Dedifferentiated amniotic fluid mesenchymal stem cell (primary cell): ENCODE measurements around the gene SPSB2.
"Not testable (repeated sequence)": the region's sequence is repeated elsewhere in the genome, so short reads cannot be mapped to it uniquely, and the experiment has no call there.

ENCODE experiments used
- DNase-seq: peaks from one replicate; pipeline ENCODE4 v3.0.0-alpha.2; 2016; ENCODE audit errors: extremely low spot score

Gene SPSB2

GRCh38 chr12:6899837-6900519, 26.9 kb upstream of the SPSB2 start:
- no peak for DNase-seq

- DNase-seq: no peak
Observed at GRCh38 chr12:6899427-6899826, 26.3 kb upstream of the SPSB2 start.

- DNase-seq: no peak
Observed at GRCh38 chr12:6896846-6897435, 23.8 kb upstream of the SPSB2 start.

DNA sequence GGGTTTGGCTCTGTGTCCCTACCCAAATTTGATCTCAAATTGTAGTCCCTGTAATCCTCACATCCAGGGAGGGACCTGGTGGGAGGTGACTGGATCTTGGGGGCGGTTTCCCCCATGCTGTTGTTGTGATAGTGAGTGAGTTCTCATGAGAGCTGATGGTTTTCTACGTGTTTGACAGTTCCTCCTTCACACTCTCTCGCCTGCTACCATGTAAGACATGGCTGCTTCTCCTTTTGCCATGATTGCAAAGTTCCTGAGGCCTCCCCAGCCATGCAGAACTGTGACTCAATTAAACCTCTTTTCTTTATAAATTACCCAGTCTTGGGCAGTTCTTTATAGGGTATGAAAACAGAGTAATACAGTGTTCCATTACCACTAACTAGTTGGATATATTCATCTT, 21.2 kb upstream of the SPSB2 start:
- no peak for DNase-seq

DNA sequence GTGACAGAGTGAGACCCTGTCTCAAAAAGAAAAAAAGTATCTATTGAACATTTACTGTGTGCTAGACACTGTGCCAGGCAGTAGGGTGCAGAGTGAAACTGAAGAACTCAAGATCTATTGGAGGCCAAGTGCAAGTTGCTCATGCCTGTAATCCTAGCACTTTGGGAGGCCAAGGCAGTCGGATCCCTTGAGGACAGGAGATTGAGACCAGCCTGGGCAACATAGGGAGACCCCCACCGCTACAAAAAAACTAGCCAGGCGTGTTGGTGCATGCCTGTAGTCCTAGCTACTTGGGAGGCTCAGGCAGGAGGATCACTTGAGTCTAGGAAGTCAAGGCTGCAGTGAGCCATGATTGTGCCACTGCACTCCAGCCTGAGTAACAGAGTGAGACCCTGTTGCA, 19.6 kb upstream of the SPSB2 start:
- not testable (repeated sequence) for DNase-seq

DNA sequence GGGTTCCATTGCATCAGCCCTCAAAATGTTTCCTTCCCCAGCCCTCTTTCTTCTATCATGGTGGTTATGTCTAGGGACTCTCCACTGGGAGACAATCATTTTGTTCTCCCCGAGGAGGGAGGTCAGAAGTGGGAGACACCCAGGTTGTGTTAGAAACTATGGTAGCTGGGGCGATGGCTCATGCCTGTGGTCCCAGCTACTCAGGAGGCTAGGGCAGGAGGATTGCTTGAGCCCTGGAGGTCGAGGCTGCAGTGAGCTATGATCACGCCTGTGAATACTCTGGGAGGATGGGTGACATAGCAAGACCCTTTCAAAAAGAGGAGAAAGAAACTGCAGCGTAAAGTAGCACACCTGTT, 18.5 kb upstream of the SPSB2 start:
- DNase-seq: no peak

DNA sequence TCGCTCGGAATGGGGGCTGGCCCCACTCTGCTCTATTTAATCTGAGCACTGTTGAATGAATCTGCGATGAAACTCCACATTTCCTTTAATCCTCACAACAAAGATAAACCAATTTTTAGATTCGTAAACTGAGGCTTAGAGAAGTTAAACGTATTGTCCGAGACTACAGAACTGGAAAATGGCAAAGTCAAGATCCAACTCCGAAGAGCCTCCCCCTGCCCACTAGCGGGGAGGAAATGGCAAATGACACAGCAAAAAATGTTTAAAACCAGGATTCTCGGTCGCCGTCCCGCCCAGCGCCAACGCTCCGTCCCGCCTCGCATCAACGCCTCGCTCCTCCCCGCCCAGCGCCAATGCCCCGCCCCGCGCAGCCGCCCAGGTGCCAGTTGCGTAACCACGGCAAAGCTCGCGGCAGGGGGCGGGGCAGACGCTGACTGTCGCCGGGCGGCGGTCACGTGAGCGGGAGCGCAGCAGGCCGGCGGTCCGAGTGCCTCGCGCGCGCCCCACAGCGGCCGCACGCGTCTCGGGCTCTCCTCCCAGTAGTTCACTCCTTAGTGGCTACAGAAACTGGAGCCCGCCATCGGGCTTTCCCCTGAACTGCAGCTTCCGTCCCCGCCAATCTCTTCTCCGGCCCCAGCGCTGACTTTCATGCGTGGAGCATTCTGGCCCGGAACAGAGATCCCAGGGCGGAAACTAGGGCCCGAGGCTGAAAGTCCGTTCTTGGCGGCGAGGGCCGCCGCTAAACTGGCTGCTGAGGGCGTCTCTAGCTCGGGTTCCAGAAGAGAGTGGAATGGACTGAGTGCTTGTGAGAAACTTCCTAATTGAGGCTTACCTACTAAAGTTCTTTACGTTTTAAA, 17.9 kb upstream of the SPSB2 start:
- DNase-seq: peak; percentile 94

GRCh38 chr12:6889775-6890573, 16.9 kb upstream of the SPSB2 start:
- not testable (repeated sequence) for DNase-seq

GRCh38 chr12:6888794-6889193, 15.7 kb upstream of the SPSB2 start:
- not testable (repeated sequence) for DNase-seq

DNA sequence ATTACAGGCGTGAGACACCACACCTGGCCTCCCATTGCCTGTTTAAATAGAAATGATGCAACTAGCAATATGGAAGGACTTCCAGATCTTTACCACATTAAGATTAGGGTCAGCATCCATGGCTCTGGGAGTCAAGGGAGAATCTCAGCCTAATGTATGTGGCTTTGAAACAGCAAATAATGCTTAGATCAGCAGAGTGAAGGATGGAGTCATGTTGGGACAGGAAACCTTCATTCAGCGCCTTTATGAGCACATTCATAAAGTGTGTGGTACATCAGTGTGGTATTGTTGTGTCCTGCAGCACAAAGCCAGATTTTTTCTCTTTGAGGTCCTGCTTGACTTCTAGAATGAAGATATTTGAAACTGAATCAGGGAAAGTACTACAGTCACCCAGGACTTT, 15.3 kb upstream of the SPSB2 start:
- no peak for DNase-seq

GRCh38 chr12:6887460-6887859, 14.4 kb upstream of the SPSB2 start:
- no peak for DNase-seq

DNA sequence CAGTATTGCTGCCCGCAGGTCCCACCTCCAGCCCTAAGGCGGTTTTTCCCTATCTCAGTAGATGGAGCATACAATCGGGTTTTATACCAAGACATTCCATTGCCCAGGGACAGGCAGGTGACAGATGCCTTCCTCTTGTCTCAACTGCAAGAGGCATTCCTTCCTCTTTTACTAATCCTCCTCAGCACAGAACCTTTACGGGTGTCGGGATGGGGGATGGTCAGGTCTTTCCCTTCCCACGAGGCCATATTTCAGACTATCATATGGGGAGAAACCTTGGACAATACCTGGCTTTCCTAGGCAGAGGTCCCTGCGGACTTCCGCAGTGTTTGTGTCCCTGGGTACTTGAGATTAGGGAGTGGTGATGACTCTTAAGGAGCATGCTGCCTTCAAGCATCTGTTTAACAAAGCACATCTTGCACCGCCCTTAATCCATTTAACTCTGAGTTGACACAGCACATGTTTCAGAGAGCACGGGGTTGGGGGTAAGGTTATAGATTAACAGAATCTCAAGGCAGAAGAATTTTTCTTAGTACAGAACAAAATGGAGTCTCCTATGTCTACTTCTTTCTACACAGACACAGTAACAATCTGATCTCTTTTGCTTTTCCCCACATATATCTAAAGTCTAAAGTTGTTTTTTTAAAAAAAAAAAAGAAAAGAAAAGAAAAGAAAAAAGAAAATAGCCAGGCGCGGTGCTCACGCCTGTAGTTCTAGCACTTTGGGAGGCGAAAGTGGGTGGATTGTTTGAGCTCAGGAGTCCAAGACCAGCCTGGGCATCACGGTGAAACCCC, 13.3 kb upstream of the SPSB2 start:
- DNase-seq: not testable (repeated sequence)

DNA sequence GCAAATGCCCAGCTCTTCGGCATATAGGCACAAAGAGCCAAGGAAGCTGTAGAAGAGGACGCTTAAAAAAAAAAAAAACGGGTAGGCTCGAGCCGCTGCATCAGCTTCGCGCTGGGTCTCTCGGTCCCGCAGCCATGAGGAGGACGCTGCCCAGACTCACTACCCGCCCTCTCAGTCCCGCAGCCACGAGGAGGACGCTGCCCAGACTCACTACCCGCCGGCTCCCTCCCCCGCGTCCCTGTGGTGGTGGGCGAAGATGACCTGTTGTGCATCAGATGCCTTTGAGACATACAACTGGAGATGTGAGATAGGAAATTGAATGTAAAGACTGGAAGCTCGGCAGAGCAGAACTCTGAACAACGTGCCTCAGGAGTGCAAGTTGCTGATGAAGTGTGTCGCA, 11.4 kb upstream of the SPSB2 start:
- DNase-seq: no peak

- DNase-seq: no peak
Observed at GRCh38 chr12:6883683-6884082, 10.6 kb upstream of the SPSB2 start.

- no peak for DNase-seq
Observed at GRCh38 chr12:6883252-6883651, 10.1 kb upstream of the SPSB2 start.

DNA sequence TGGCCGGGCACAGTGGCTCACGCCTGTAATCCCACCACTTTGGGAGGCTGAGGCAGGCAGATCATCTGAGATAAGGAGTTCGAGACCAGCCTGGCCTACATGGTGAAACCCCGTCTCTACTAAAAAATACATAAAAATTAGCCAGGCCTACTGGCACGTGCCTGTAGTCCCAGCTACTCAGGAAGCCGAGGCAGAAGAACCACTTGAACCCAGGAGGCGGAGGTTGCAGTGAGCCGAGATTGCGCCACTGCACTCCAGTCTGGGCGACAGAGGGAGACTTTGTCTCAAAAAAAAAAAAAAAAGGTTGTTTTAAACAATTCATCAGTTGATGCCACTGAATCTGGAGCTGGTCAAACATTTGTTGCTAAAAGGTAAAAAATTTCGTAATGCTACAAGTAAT, 6.7 kb upstream of the SPSB2 start:
- not testable (repeated sequence) for DNase-seq

- DNase-seq: not testable (repeated sequence)
Observed at GRCh38 chr12:6874015-6874368, 889 bp upstream of the SPSB2 start.

DNA sequence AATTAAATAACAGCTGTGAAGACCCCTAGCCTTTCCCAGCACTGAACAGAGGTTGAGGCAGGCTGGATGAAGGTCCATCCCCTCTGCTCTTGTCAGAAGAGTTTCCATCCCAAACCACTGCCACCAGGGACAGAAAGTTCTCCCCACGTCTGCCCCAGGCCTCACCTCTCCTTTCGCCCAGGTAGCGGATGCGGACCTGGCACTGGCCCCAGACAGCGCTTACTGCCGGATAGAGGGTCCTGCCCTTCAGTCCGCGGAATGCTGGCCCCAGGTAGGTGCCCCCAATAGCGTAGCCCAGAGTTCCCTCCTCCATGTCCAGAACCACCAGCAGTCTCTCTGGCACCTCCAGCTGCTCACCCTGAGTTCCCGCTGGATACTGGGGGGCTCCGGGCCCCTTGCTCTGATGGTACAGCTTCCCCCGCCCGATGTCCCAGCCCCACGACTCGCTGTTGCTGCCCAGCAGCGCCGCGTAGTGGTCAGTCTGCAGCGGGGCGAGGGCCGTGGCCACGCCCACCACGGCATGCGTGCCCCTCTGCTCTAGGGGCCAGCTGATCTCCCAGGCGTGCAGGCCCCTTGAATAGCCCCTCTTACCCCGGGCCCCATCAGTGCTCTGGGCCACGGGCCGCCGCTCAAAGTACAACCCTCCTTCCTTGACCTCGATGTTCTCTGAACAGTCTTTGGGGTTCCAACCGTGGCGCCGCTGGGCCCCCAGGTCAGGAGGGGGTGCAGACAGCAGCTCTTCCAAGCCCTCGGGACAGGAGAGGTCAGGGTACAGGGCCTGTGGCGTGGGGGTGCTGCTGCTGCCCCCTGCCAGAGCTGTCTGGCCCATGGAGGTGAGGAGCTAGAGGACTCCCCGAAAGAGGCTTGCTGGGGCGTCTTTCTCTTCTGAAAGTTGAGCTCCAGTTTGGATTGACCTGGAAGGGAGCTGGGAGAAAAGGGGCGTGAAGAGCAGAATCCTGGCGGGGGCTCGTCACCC, 742 bp downstream of the SPSB2 start:
- DNase-seq: peak; percentile 59

DNA sequence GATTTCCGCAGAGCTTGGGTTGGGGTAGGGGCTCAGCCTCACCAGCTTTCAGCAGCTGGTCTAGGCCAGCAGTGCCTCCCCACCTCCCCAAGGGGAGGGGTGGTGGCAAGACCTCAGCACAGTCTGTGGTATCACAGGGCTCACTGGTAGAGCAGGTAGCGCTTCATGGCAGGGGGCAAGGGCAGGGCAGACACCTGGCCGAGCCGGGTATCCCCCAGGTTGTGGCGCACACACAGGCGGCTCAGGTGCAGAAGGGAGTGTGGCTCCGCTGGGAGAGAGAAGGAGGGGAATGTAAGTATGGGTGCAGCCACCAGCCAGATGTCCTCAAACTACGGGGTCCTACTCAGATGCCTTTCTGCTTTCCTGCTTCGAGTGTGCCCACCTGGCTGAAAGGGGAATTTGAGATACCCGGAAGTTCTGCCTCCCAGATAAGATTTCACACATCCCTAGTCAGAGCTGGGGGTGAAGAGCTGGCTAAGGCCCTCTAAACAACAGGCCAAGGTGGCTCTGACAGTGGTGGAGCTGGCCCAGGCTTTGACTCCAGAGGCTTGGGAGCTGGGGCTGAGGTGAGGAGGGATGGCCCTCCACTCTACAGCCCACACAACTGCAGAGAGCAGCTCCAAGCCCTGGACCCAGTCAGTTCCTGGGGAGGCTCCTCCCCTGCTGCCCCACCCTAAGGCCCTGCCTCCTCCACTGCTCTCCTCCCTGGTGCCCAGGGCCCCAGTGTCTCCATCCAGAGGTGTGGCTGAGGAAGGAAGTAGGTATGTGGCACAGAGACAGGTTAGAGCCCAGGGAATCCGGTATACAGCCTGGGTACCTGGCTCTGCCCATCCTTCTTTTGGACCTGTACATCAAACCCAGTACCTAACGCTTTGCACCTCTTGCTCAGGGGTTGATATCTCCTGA, 1.8 kb downstream of the SPSB2 start:
- no peak for DNase-seq
